CD4-positive, alpha-beta T cell (primary cell): ENCODE measurements around the gene ANKS4B. TPM values are rescaled to one million over a fixed set of nuclear protein-coding genes. Genes with fewer than 3 reads are reported as not detected.
A peak's percentile ranks its signal among the peaks of the same experiment; 100 is the strongest.
"Not testable (repeated sequence)": the region's sequence is repeated elsewhere in the genome, so short reads cannot be mapped to it uniquely, and the experiment has no call there.

Experiments used
- ATAC-seq: fragments of 200-7000 bp; cut with Tn5 transposase; one replicate; pipeline ENCODE4 v1.10.0; 2022; ENCODE audit warnings: mild to moderate bottlenecking; ENCODE audit not compliant: poor library complexity
- CTCF ChIA-PET: fragments of 350-600 bp; sonication (Branson Sonifier 250); formaldehyde crosslinking; loops from one replicate; lab custom pipeline; 2021; ENCODE audit warnings: antibody characterized with exemption, inconsistent platforms; lab: Charles Lee
- POLR2A ChIA-PET: fragments of 350-600 bp; sonication (Branson Sonifier 250); formaldehyde crosslinking; loops from one replicate; lab custom pipeline; 2021; ENCODE audit warnings: antibody characterized with exemption, inconsistent platforms; lab: Charles Lee
- DNase-seq, 14 experiments: peaks; one replicate each; pipeline ENCODE4 v3.0.0-alpha.2; 2013 to 2020; ENCODE audit warnings: mixed read lengths in 2 of 14
- H3K27ac ChIP-seq, 2 donors: one replicate each; pipeline versions ENCODE4 v1.5.1 to v1.7.0; 2013; ENCODE audit warnings: low read length in 2 of 2, low read depth in 1 of 2, mild to moderate bottlenecking in 1 of 2
- H3K27me3 ChIP-seq, 2 experiments: 1 replicate in 1 of 2; 2 replicates in 1 of 2; pipeline versions ENCODE4 v1.6.1 to v1.7.0; 2013; ENCODE audit warnings: low read length in 2 of 2, control low read depth in 1 of 2, mild to moderate bottlenecking in 1 of 2, moderate library complexity in 1 of 2; ENCODE audit not compliant: insufficient read depth in 2 of 2, control insufficient read depth in 1 of 2
- H3K36me3 ChIP-seq: one replicate; pipeline ENCODE4 v1.6.1; 2013; ENCODE audit warnings: low read length, control low read depth; ENCODE audit not compliant: insufficient read depth
- H3K4me1 ChIP-seq: one replicate; pipeline ENCODE4 v1.6.1; 2013; ENCODE audit warnings: low read length, control low read depth; ENCODE audit not compliant: insufficient read depth
- H3K4me3 ChIP-seq: one replicate; pipeline ENCODE4 v1.5.1; 2013; ENCODE audit warnings: mild to moderate bottlenecking, low read length, moderate library complexity
- H3K9me3 ChIP-seq, 2 experiments: 1 replicate in 1 of 2; 2 replicates in 1 of 2; pipeline versions ENCODE4 v1.6.1 to v1.7.0; 2013; ENCODE audit warnings: low read length in 2 of 2, mild to moderate bottlenecking in 2 of 2, control low read depth in 1 of 2, moderate library complexity in 1 of 2; ENCODE audit not compliant: control insufficient read depth in 1 of 2, insufficient read depth in 1 of 2
- H3K27ac Mint-ChIP-seq: one replicate; pipeline ENCODE4 v1.8.0; 2020; ENCODE audit warnings: mixed read lengths
- H3K27me3 Mint-ChIP-seq: one replicate; pipeline ENCODE4 v1.8.0; 2021; ENCODE audit warnings: mixed read lengths
- H3K36me3 Mint-ChIP-seq: one replicate; pipeline ENCODE4 v1.8.0; 2021; ENCODE audit warnings: low read depth, mixed read lengths
- H3K4me1 Mint-ChIP-seq: one replicate; pipeline ENCODE4 v1.8.0; 2021; ENCODE audit warnings: low read depth, mixed read lengths
- H3K4me3 Mint-ChIP-seq: one replicate; pipeline ENCODE4 v1.8.0; 2020; ENCODE audit warnings: mild to moderate bottlenecking, mixed read lengths
- H3K9me3 Mint-ChIP-seq: one replicate; pipeline ENCODE4 v1.8.0; 2020; ENCODE audit warnings: mixed read lengths
- intact Hi-C, 2 experiments: fragments of 100-400 bp; cut with DNase I in 1 of 2; cut with micrococcal nuclease in 1 of 2; formaldehyde crosslinking; loops; one replicate each; pipeline versions ENCODE4 v1.15.1 to v1.9.0; 2023 to 2025; cut with DNase I, micrococcal nuclease
- total RNA-seq, 174 experiments: library from RNA in 2 of 174; stranded (reverse) in 2 of 174; gene quantifications; one replicate each; pipeline ENCODE4 v1.2.3 and lab custom pipeline; 2021 to 2026
- TF ChIP-seq, protein P1 (sequence below): fragments of 200-600 bp; IDR thresholded peaks from one replicate; pipeline ENCODE4 v1.8.0; 2022; ENCODE audit warnings: antibody characterized with exemption, mild to moderate bottlenecking

ANKS4B gene
- total RNA-seq, 2 experiments from 2014 or later, result not detected

DNA sequence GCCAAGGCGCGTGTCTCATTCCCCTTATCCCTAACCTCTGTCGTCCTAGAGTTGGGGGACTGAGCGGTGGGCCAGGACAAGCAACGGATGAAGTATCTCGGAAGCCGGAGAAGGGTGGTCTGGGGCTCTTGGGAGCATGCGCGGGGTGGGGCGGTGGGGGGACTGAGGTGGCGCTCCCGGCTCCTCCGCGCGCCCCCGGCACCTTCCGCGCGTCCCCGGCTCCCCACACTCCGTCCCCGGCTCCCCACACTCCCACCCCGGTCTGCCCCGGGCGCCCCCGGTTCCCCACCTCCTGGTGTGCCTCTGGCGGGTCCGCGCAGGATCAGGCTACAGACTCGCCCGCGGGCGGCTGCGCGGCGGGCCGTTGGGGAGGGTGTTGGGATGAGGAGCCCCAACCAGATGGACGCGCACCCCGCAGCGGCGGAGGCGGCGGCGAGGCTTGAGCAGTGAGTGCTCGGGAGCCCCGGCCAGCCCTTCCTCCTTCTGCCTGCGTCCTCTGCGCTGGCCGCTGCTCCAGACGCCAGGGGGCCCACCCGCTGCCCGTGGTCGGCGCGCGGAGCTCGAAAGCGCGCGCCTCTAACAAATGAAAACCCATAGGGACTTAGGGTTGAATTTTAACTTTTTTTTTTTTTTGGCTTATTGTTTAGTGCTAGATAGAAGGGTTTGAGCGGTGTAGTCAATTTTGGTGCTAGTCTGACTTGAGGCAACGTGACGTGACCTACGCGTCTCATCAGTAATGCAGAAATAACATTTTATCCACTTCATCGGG is 50.2 kb downstream of the ANKS4B start:
- Mint-ChIP-seq H3K36me3 (no peaks in the 10 kb centered on the region), H3K27ac (no peak overlapping the region), H3K9me3 (no peaks in the 10 kb centered on the region), H3K4me3 (no peak overlapping the region), H3K27me3 (peaks cover 74% of the 10 kb centered on the region), H3K4me1 (no peaks in the 10 kb centered on the region)
- ATAC-seq (no peak), DNase-seq (peak in 2 of 14 experiments; percentile 15 to 22)
- H3K36me3 ChIP-seq, result no peaks in the 10 kb centered on the region
- TF ChIP-seq, protein P1, sequence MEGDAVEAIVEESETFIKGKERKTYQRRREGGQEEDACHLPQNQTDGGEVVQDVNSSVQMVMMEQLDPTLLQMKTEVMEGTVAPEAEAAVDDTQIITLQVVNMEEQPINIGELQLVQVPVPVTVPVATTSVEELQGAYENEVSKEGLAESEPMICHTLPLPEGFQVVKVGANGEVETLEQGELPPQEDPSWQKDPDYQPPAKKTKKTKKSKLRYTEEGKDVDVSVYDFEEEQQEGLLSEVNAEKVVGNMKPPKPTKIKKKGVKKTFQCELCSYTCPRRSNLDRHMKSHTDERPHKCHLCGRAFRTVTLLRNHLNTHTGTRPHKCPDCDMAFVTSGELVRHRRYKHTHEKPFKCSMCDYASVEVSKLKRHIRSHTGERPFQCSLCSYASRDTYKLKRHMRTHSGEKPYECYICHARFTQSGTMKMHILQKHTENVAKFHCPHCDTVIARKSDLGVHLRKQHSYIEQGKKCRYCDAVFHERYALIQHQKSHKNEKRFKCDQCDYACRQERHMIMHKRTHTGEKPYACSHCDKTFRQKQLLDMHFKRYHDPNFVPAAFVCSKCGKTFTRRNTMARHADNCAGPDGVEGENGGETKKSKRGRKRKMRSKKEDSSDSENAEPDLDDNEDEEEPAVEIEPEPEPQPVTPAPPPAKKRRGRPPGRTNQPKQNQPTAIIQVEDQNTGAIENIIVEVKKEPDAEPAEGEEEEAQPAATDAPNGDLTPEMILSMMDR, result no peak
- H3K4me1 ChIP-seq, result peaks cover 5% of the 10 kb centered on the region
- intact Hi-C loops, result no loop called here
- peaks cover 11 to 61% of the 10 kb centered on the region in 2 experiments for H3K27me3 ChIP-seq
- ChIA-PET CTCF (no interaction called here), POLR2A (no interaction called here)
- H3K4me3 ChIP-seq, result no peak overlapping the region
- no peaks in the 10 kb centered on the region for H3K9me3 ChIP-seq
- H3K27ac ChIP-seq, result no peak overlapping the region

DNA sequence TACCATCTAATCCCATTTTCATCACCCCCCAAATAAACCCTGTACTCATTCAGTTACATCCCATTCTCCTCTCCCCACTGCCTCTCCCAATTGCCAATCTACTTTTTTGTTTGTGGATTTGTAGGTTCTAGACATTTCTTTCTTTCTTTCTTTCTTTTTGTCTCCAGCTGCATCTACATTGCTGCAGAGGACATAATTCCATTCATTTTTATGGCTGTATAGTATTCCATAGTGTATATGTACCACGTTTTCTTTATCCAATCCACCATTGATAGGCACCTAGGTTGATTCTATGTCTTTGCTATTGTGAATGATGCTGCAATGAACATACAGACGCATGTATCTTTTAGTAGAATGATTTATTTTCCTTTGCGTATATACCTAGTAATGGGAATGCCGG is 50.9 kb downstream of the ANKS4B start:
- H3K4me3 Mint-ChIP-seq, result no peak overlapping the region
- Histone ChIP-seq H3K4me1 (peaks cover 5% of the 10 kb centered on the region), H3K9me3 (peaks cover under 1 to 7% of the 10 kb centered on the region in 2 experiments), H3K27me3 (peaks cover 11 to 54% of the 10 kb centered on the region in 2 experiments), H3K4me3 (no peak overlapping the region), H3K36me3 (no peaks in the 10 kb centered on the region), H3K27ac (no peak overlapping the region)
- H3K9me3 Mint-ChIP-seq, result no peaks in the 10 kb centered on the region
- DNase-seq, result no peak
- no peak overlapping the region for H3K27ac Mint-ChIP-seq
- ChIA-PET POLR2A (no interaction called here), CTCF (no interaction called here)
- TF ChIP-seq, protein P1, result no peak
- no peak for ATAC-seq
- intact Hi-C loops, result no loop called here
- H3K4me1 Mint-ChIP-seq, result no peaks in the 10 kb centered on the region
- no peaks in the 10 kb centered on the region for H3K36me3 Mint-ChIP-seq
- H3K27me3 Mint-ChIP-seq, result peaks cover 74% of the 10 kb centered on the region

DNA sequence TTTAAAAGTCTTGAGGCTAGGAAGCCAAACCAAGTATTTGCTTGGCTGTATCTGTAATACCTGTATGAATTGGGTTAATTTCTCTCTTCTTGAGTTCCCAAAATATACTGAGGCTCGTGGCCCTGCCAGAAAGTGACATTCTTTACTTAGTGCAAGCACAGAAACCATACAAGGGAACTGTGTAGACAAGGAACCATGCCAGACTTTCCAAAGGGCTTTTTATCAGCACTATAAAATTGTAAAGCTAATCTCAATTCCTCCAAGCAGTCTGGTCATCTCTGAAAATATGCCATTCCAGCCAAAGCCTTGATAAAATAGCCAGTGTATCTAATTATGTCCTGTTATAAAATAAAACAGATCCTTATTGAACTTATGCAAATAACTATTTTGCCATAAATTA is 51.8 kb downstream of the ANKS4B start:
- Mint-ChIP-seq H3K36me3 (no peaks in the 10 kb centered on the region), H3K9me3 (no peaks in the 10 kb centered on the region), H3K27me3 (peaks cover 72% of the 10 kb centered on the region), H3K4me1 (no peaks in the 10 kb centered on the region), H3K27ac (no peak overlapping the region), H3K4me3 (no peak overlapping the region)
- no peaks in the 10 kb centered on the region for H3K36me3 ChIP-seq
- no peak overlapping the region for H3K4me3 ChIP-seq
- H3K4me1 ChIP-seq, result peaks cover 5% of the 10 kb centered on the region
- peaks cover 11 to 49% of the 10 kb centered on the region in 2 experiments for H3K27me3 ChIP-seq
- no peak for ATAC-seq
- POLR2A ChIA-PET, result no interaction called here
- H3K9me3 ChIP-seq, result peaks cover 3 to 9% of the 10 kb centered on the region in 2 experiments
- no peak overlapping the region for H3K27ac ChIP-seq
- CTCF ChIA-PET, result no interaction called here
- no peak for DNase-seq
- intact Hi-C loops, result no loop called here
- TF ChIP-seq, protein P1, result no peak

DNA sequence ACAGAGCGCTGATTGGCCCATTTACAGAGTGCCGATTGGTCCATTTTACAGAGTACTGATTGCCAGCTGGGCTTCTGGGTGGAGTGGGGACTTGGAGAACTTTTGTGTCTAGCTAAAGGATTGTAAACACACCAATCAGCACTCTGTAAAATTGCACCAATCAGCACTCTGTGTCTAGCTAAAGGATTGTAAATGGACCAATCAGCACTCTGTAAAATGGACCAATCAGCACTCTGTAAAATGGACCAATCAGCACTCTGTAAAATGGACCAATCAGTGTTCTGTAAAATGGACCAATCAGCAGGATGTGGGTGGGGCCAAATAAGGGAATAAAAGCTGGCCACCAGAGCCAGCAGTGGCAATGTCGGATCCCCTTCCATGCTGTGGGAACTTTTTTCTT is 56.3 kb downstream of the ANKS4B start:
- DNase-seq, POLR2A ChIA-PET, H3K4me1 Mint-ChIP-seq, H3K9me3 Mint-ChIP-seq, H3K27ac Mint-ChIP-seq, H3K4me3 Mint-ChIP-seq, H3K36me3 Mint-ChIP-seq, H3K4me3 ChIP-seq, H3K36me3 ChIP-seq, H3K27ac ChIP-seq, ATAC-seq, CTCF ChIA-PET, H3K4me1 ChIP-seq, H3K9me3 ChIP-seq: not testable (repeated sequence)
- peaks cover 73% of the 10 kb centered on the region for H3K27me3 Mint-ChIP-seq
- intact Hi-C loops, result loop anchor here in 1 of 2 experiments (10.0 kb wide), 2 partner anchors 105 to 135 kb away; partner anchors contain the start of genes DNAH3 and LDAF1
- peaks cover 4 to 29% of the 10 kb centered on the region in 2 experiments for H3K27me3 ChIP-seq
